ENCODE measurements around the gene GRXCR2.
"Not testable (repeated sequence)": the region's sequence is repeated elsewhere in the genome, so short reads cannot be mapped to it uniquely, and the experiment has no call there.

GRXCR2 gene

DNA sequence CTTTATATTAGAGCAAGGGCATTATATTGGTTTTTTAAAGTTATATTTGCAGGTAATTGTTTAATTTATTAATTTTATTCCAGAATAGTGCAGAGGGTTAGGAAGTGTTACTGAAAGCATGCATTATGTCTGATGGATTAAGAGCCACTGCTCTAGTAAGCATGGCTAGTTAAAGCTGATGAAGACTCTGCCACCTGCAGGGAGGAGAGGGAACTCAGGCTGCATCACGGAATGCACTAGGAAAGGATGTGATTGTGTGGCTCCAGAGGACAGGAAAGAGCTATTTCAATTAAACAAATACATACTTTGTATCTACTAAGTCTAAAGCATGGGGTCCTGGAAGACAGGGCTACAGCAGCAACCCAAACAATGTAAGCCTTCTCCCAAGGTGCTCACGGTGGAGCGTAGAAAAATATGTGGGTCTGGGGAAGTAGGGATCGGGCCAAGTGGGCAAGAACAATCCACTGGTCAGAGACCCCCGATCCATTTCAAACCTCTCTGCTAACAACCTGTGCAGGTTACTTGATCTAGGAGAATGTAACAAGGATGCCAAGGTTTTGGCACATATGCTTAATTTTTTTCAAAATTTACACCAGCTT, 15.3 kb upstream of the GRXCR2 start:
- TF ChIP-seq CTCF (IDR thresholded peaks at IDR 0.05) = peak; percentile 16 to 40
- DNase-seq = no peak

GRCh38 chr5:145887217-145887616, 14.4 kb upstream of the GRXCR2 start:
- Histone ChIP-seq H3K36me3 (no peaks in the 10 kb centered on the region), H3K9me3 (peaks cover 0 to 8% (median 4%) of the 10 kb centered on the region in 3 donors), H3K4me1 (no peaks in the 10 kb centered on the region), H3K4me3 (no peak overlapping the region), H3K27ac (no peak overlapping the region), H3K27me3 (no peaks in the 10 kb centered on the region)
- no peak for TF ChIP-seq CTCF (IDR thresholded peaks at IDR 0.05)
- no peak for DNase-seq
- intact Hi-C loops (cut with DNase I; ENCODE audit: low total_unique reads) = no loop called here

More for the DNA sequence above, 15.3 kb upstream of the GRXCR2 start:
- no peak overlapping the region for H3K27ac ChIP-seq
- intact Hi-C loops (cut with DNase I; ENCODE audit: low total_unique reads) = no loop called here
- H3K4me1 ChIP-seq = no peaks in the 10 kb centered on the region
- no peaks in the 10 kb centered on the region for H3K36me3 ChIP-seq
- peaks cover 0 to 8% (median 4%) of the 10 kb centered on the region in 3 donors for H3K9me3 ChIP-seq
- H3K4me3 ChIP-seq = no peak overlapping the region
- H3K27me3 ChIP-seq = no peaks in the 10 kb centered on the region

DNA sequence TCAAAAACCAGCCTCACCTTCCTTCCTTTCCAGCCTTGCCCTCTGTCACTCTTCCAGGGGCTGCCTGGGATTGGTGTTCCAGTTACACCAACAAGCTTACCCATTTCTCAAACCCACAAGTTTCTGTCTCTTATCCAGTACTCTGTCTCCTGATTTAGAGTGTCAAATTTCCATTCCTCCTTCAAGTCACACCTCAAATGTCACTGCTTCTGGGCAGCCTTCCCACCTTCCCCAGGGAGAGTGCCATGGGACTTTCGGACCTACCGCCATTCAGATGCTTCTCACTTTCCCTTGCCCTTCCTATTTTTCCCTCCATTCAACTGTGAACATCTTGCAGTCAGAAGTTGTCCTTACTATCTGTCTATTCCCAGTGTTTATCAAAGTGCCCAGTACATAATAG, 2.0 kb upstream of the GRXCR2 start:
- no peaks in the 10 kb centered on the region for H3K4me1 ChIP-seq
- intact Hi-C loops (cut with DNase I; ENCODE audit: low total_unique reads) = no loop called here
- H3K4me3 ChIP-seq = no peak overlapping the region
- H3K27ac ChIP-seq = no peak overlapping the region
- H3K9me3 ChIP-seq = no peaks in the 10 kb centered on the region
- no peak for TF ChIP-seq CTCF (IDR thresholded peaks at IDR 0.05)
- no peaks in the 10 kb centered on the region for H3K27me3 ChIP-seq
- DNase-seq = no peak
- H3K36me3 ChIP-seq = no peaks in the 10 kb centered on the region

DNA sequence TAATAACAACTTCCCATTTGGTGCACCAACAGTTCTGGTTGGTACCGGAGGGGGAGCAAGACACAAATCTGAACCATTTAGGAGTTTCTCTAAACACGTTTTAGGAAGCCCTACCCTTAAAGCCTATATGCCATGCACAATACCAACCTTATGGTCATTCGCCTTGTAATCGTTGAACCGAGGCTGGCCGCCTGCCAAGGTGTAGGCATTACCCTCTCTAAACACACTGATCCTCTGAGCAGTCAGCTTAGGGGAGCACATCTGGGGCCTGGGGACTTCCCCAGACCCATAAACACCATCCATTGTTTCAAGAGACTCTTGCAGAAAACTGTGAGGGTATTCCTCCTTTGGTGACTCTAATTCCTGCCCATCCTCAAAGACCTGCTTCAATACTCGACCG, 328 bp downstream of the GRXCR2 start:
- H3K4me1 ChIP-seq = no peaks in the 10 kb centered on the region
- no peaks in the 10 kb centered on the region for H3K36me3 ChIP-seq
- H3K9me3 ChIP-seq = no peaks in the 10 kb centered on the region
- TF ChIP-seq CTCF (IDR thresholded peaks at IDR 0.05) = no peak
- intact Hi-C loops (cut with DNase I; ENCODE audit: low total_unique reads) = no loop called here
- no peak for DNase-seq
- no peaks in the 10 kb centered on the region for H3K27me3 ChIP-seq
- no peak overlapping the region for H3K27ac ChIP-seq
- no peak overlapping the region for H3K4me3 ChIP-seq

- no peak for TF ChIP-seq CTCF (IDR thresholded peaks at IDR 0.05)
- Histone ChIP-seq H3K27ac (no peak overlapping the region), H3K36me3 (no peaks in the 10 kb centered on the region), H3K9me3 (no peaks in the 10 kb centered on the region), H3K27me3 (peaks cover 0 to 3% of the 10 kb centered on the region in 2 donors), H3K4me1 (no peaks in the 10 kb centered on the region), H3K4me3 (no peak overlapping the region)
- intact Hi-C loops (cut with DNase I; ENCODE audit: low total_unique reads) = no loop called here
- DNase-seq = no peak
Measured at GRCh38 chr5:145869753-145870152, 3.1 kb downstream of the GRXCR2 start.

GRCh38 chr5:145867806-145868205, 5.0 kb downstream of the GRXCR2 start:
- no peak for DNase-seq
- H3K27me3 ChIP-seq = peaks cover 0 to 3% of the 10 kb centered on the region in 2 donors
- intact Hi-C loops (cut with DNase I; ENCODE audit: low total_unique reads) = no loop called here
- no peak for TF ChIP-seq CTCF (IDR thresholded peaks at IDR 0.05)
- H3K4me3 ChIP-seq = no peak overlapping the region
- H3K36me3 ChIP-seq = no peaks in the 10 kb centered on the region
- H3K4me1 ChIP-seq = no peaks in the 10 kb centered on the region
- H3K9me3 ChIP-seq = no peaks in the 10 kb centered on the region
- no peak overlapping the region for H3K27ac ChIP-seq

GRCh38 chr5:145864432-145864831, 8.4 kb downstream of the GRXCR2 start:
- H3K4me1 ChIP-seq; H3K36me3 ChIP-seq; H3K27me3 ChIP-seq; DNase-seq; H3K27ac ChIP-seq; intact Hi-C loops (cut with DNase I; ENCODE audit: low total_unique reads); H3K4me3 ChIP-seq; H3K9me3 ChIP-seq: not testable (repeated sequence)

Data from tibial artery (tissue), 4 donors.